Measurements from ENCODE around the gene PTGES3. TPM values are rescaled to one million over a fixed set of nuclear protein-coding genes. Genes with fewer than 3 reads are reported as not detected.

PTGES3 gene
- total and polyA plus RNA-seq, 2 of the 8 experiments (the other 6 are each of a cell fraction or from before 2014, with no cell fraction given) = 111 to 464 TPM

DNA sequence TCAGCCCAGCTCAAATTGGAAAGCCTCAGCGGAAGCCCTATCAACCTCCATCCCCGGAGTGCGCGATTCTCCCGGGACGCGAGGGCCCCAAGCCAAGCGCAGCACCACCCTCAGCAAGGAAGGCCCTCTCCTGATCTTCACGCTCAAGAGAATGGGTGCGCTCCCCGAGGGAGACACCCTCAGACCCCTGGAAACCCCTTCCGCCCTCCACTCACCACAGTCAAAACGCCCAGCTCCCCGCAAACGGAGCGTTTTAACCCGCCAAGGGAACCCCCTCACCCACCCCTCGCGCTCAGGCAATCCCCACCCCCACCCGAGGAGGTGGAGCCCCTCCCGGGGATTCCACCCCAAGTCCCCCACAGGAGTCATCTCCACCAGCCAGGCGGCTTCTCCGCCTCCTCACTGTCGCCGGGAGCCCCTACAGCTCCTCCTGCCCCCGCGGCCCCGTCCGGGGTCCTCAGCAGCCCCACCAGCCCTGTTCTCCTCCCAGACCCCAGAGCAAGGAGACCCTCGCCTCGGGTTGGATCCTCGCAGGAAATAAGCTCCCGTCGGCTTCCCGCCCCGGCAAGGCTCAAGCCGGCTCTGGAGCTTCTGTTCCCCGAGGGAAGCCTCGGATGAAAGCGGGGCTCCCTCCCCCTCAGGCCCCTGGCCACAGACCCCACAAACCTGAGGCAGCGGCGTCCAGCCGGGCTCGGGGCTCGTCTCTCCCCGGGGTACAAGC is 58.5 kb downstream of the PTGES3 start (continued):
- TF ChIP-seq, protein P1, sequence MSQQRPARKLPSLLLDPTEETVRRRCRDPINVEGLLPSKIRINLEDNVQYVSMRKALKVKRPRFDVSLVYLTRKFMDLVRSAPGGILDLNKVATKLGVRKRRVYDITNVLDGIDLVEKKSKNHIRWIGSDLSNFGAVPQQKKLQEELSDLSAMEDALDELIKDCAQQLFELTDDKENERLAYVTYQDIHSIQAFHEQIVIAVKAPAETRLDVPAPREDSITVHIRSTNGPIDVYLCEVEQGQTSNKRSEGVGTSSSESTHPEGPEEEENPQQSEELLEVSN (IDR thresholded peaks at IDR 0.05) = no peak
- TF ChIP-seq JUND (IDR thresholded peaks at IDR 0.05; ENCODE audit: low read length) (no peak), GABPA (IDR thresholded peaks at IDR 0.05; ENCODE audit: borderline replicate concordance, insufficient read depth, low read length) (no peak), SUZ12 (IDR thresholded peaks at IDR 0.05; ENCODE audit: low read length) (peak; percentile 23; the same call in 1 of the 2 replicates), RBBP5 (IDR thresholded peaks at IDR 0.05; ENCODE audit: borderline replicate concordance, low read depth, low read length) (peak; percentile 41; the same call in 1 of the 2 replicates), NANOG (IDR thresholded peaks at IDR 0.05; ENCODE audit: insufficient read depth, low read depth, low read length, poor library complexity, severe bottlenecking) (no peak), HDAC2 (IDR thresholded peaks at IDR 0.05; ENCODE audit: borderline replicate concordance in 1 of 2, low read depth in 2 of 2, low read length in 2 of 2) (0 out of 4 replicates have a peak, but pooled peaks of 1 of the 2 experiments have one; percentile 38)
